K562 (cell line): ENCODE measurements around the gene LRFN3. TPM values are rescaled to one million over a fixed set of nuclear protein-coding genes. Genes with fewer than 3 reads are reported as not detected.

Experiments
- ATAC-seq: fragments of 200-7000 bp; cut with Tn5 transposase; 3 replicates; pipeline ENCODE4 v1.9.1; 2020; ENCODE audit warnings: moderate library complexity
- BruUV-seq: library from RNA; stranded (reverse); fragments of 400-500 nt; replicated peaks from 2 replicates; lab custom pipeline; 2021; lab: Mats Ljungman, UMichigan
- CTCF ChIA-PET: fragments of 300-600 bp; formaldehyde crosslinking; extraction: SDS; loops from one replicate; lab custom pipeline; 2021; ENCODE audit warnings: low intra/inter-chr PET ratio; lab: Yijun Ruan, JAX
- POLR2A ChIA-PET: fragments of 300-600, 350-650 bp; sonication (Branson Sonifier 250); formaldehyde crosslinking; extraction: SDS; loops from one replicate; lab custom pipeline; 2021; ENCODE audit warnings: antibody characterized with exemption, inconsistent platforms; lab: Yijun Ruan, JAX
- DNase-seq, 4 experiments: peaks; one replicate each; pipeline versions ENCODE4 v3.0.0 to v3.0.0-alpha.2; 2011 to 2018; ENCODE audit warnings: low spot score in 3 of 4, mixed read lengths in 3 of 4; ENCODE audit errors: extremely low read depth in 1 of 4
- FAIRE-seq: peaks from 2 replicates; lab custom pipeline; 2011; peaks lifted over from hg19 to GRCh38; lab: Jason Lieb, UNC
- H2AFZ ChIP-seq: 2 replicates; pipeline ENCODE4 v1.6.0; 2011; ENCODE audit warnings: low read depth, low read length, control low read depth, inconsistent platforms
- H3K27ac ChIP-seq: fragments of 200-600 bp; 3 replicates; pipeline ENCODE4 v1.8.0; 2011; ENCODE audit warnings: low read depth, mild to moderate bottlenecking, control low read depth, inconsistent platforms, low read length, moderate library complexity, mixed read lengths; ENCODE audit errors: extremely low read depth
- H3K27me3 ChIP-seq, 2 experiments: fragments of 300-600 bp in 1 of 2; 2 replicates in 1 of 2; 3 replicates in 1 of 2; pipeline versions ENCODE4 v1.6.0 to v1.8.0; 2011; ENCODE audit warnings: inconsistent platforms in 2 of 2, low read length in 2 of 2, mild to moderate bottlenecking in 1 of 2, mixed read lengths in 1 of 2, moderate library complexity in 1 of 2; ENCODE audit not compliant: control insufficient read depth in 2 of 2, insufficient read depth in 2 of 2
- H3K36me3 ChIP-seq: fragments of 300-600 bp; 3 replicates; pipeline ENCODE4 v1.8.0; 2011; ENCODE audit warnings: mild to moderate bottlenecking, low read length, inconsistent platforms; ENCODE audit not compliant: control insufficient read depth, insufficient read depth
- H3K4me1 ChIP-seq, 2 experiments: fragments of 200-600 bp in 1 of 2; replicated peaks in 1 of 2; 2 replicates in 1 of 2; 3 replicates in 1 of 2; pipeline versions ENCODE4 v1.5.1 to v1.8.0; 2011; ENCODE audit warnings: inconsistent platforms in 2 of 2, low read length in 2 of 2, mild to moderate bottlenecking in 1 of 2, mixed read lengths in 1 of 2, moderate library complexity in 1 of 2; ENCODE audit not compliant: control insufficient read depth in 2 of 2, insufficient read depth in 2 of 2
- H3K4me2 ChIP-seq: 2 replicates; pipeline ENCODE4 v1.6.1; 2011; ENCODE audit warnings: low read length, control low read depth, inconsistent platforms, mixed read lengths; ENCODE audit not compliant: insufficient read depth
- H3K4me3 ChIP-seq: fragments of 200-600 bp; sonication (generic), shearing (Covaris generic); 2 replicates; pipeline ENCODE4 v1.5.1; 2016; ENCODE audit warnings: control low read depth, inconsistent platforms
- H3K79me2 ChIP-seq: fragments of 200-600 bp; 3 replicates; pipeline ENCODE4 v1.8.0; 2011; ENCODE audit warnings: low read length, inconsistent platforms; ENCODE audit not compliant: control insufficient read depth, insufficient read depth
- H3K9ac ChIP-seq, 2 experiments: 2 replicates each; pipeline versions ENCODE4 v1.6.0 to v1.6.1; 2011; ENCODE audit warnings: low read depth in 2 of 2, low read length in 2 of 2, control low read depth in 1 of 2, inconsistent platforms in 1 of 2, mild to moderate bottlenecking in 1 of 2, mixed read lengths in 1 of 2; ENCODE audit not compliant: insufficient read depth in 1 of 2
- H3K9me1 ChIP-seq: one replicate; pipeline ENCODE4 v1.6.0; 2011; ENCODE audit warnings: inconsistent platforms, mild to moderate bottlenecking, low read length, moderate library complexity; ENCODE audit not compliant: control insufficient read depth, insufficient read depth
- H3K9me3 ChIP-seq: replicated peaks from 2 replicates; pipeline ENCODE4 v1.5.1; 2011; ENCODE audit warnings: low read depth, low read length, inconsistent platforms; ENCODE audit not compliant: control insufficient read depth, insufficient read depth
- H4K20me1 ChIP-seq: replicated peaks from 2 replicates; pipeline ENCODE4 v1.6.1; 2011; ENCODE audit warnings: low read length, inconsistent platforms, mixed read lengths; ENCODE audit not compliant: control insufficient read depth, insufficient read depth
- RERE ChIP-seq: sonication (generic); formaldehyde crosslinking; IDR thresholded peaks from 2 replicates; pipeline ENCODE4 v1.8.0; 2023; ENCODE audit warnings: missing genetic modification reagents, mild to moderate bottlenecking, borderline replicate concordance
- WGBS: fragments of 100-300 bp; shearing (Covaris generic); methylation state at CpG from one replicate; pipeline ENCODE4 v1.1.6; 2016; ENCODE audit warnings: low coverage, mixed read lengths; ENCODE audit not compliant: insufficient coverage; ENCODE audit errors: missing lambda C conversion rate; 5-methylcytosine and 5-hydroxymethylcytosine counted together
- in situ Hi-C: fragments of 300-500 bp; cut with MboI; formaldehyde crosslinking; loops from 4 replicates; pipeline ENCODE4 v1.15.0; 2018; ENCODE audit warnings: inconsistent platforms, mixed read lengths
- intact Hi-C: fragments of 100-400 bp; cut with micrococcal nuclease; formaldehyde crosslinking; loops from 2 replicates; pipeline ENCODE4 v1.14.2; 2022
- polyA plus RNA-seq, 8 experiments: library from polyadenylated mRNA; depleted of rRNA in 4 of 8; stranded (reverse) in 5 of 8; unstranded in 3 of 8; fragments of >200 nt; fragmentation: Nextera tagmentation in 2 of 8; fragmentation: Illumina TruSeq in 1 of 8; extraction: Ambion mirVana in 2 of 8; extraction: Trizol in 1 of 8; gene quantifications; 2 replicates each; pipeline versions ENCODE4 v1.2.1 to v1.2.3, GENCODE V29; 2011 to 2014; ENCODE audit warnings: inconsistent platforms in 1 of 8, missing spikeins in 1 of 8
- total RNA-seq, 7 experiments: library from RNA; depleted of rRNA in 6 of 7; stranded (reverse); fragments of >200 nt in 6 of 7; fragmentation: Illumina TruSeq in 2 of 7; extraction: Trizol in 2 of 7; gene quantifications; 2 replicates each; pipeline versions ENCODE4 v1.2.1 to v1.2.3, GENCODE V29; 2011 to 2021; ENCODE audit warnings: low replicate concordance in 1 of 7
- TF ChIP-seq, protein P1 (sequence below): fragments of 200-800 bp; sonication (Bioruptor generic); IDR thresholded peaks from 2 replicates; pipeline ENCODE4 v1.6.1; 2017; ENCODE audit warnings: missing genetic modification characterization, missing compliant biosample characterization
- TF ChIP-seq, protein P2 (sequence below), 2 experiments: fragments of 450-650 bp in 1 of 2; sonication (generic) in 1 of 2; formaldehyde crosslinking in 1 of 2; IDR thresholded peaks in 1 of 2; conservative IDR thresholded peaks in 1 of 2; 2 replicates each; pipeline versions ENCODE4 v1.6.1 to v1.8.1; 2016 to 2023; ENCODE audit warnings: mild to moderate bottlenecking in 2 of 2, moderate library complexity in 2 of 2, inconsistent platforms in 1 of 2, missing genetic modification reagents in 1 of 2
- TF ChIP-seq, protein P3 (sequence below): fragments of 450-650 bp; IDR thresholded peaks from 2 replicates; pipeline ENCODE4 v1.6.1; 2018; ENCODE audit warnings: mild to moderate bottlenecking, low read depth; ENCODE audit not compliant: partially characterized antibody

LRFN3 gene
- total and polyA plus RNA-seq, 9 of the 15 experiments (the other 6 are each of a cell fraction or from before 2014, with no cell fraction given): 0.03 to 0.12 (median 0.11) TPM; not detected in 6

- Histone ChIP-seq H4K20me1 (no peaks in the 10 kb centered on the region), H3K9me1 (no peaks in the 10 kb centered on the region), H3K9me3 (no peaks in the 10 kb centered on the region), H3K4me2 (no peak overlapping the region), H3K79me2 (no peaks in the 10 kb centered on the region), H3K4me3 (no peak overlapping the region), H3K9ac (no peak overlapping the region), H3K36me3 (no peaks in the 10 kb centered on the region), H3K4me1 (peaks cover 0 to 14% of the 10 kb centered on the region in 2 experiments; a peak in 2 of 5 replicates), H2AFZ (no peak overlapping the region), H3K27me3 (peaks cover 30 to 42% of the 10 kb centered on the region in 2 experiments; a peak in 3 of 5 replicates), H3K27ac (no peak overlapping the region)
- in situ Hi-C loops: no loop called here
- intact Hi-C loops: no loop called here
- FAIRE-seq: no peak
- ATAC-seq: no peak
- ChIA-PET CTCF (no interaction called here), POLR2A (interaction anchor here (0.7 kb wide), 1 partner anchor 135 kb away, joined by 3 read pairs; no protein-coding TSS in a partner anchor)
- WGBS: 24% methylated on average over 17 of the region's 20 CpGs
- DNase-seq: no peak
- no TSS peak for BruUV-seq
- TF ChIP-seq, protein P1, sequence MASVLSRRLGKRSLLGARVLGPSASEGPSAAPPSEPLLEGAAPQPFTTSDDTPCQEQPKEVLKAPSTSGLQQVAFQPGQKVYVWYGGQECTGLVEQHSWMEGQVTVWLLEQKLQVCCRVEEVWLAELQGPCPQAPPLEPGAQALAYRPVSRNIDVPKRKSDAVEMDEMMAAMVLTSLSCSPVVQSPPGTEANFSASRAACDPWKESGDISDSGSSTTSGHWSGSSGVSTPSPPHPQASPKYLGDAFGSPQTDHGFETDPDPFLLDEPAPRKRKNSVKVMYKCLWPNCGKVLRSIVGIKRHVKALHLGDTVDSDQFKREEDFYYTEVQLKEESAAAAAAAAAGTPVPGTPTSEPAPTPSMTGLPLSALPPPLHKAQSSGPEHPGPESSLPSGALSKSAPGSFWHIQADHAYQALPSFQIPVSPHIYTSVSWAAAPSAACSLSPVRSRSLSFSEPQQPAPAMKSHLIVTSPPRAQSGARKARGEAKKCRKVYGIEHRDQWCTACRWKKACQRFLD: no peak
- TF ChIP-seq, protein P2, sequence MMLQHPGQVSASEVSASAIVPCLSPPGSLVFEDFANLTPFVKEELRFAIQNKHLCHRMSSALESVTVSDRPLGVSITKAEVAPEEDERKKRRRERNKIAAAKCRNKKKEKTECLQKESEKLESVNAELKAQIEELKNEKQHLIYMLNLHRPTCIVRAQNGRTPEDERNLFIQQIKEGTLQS (IDR thresholded peaks at IDR 0.05): no peak
- TF ChIP-seq, protein P2 (CRISPR knock-in tag; conservative IDR thresholded peaks at IDR 0.05): no peak
- TF ChIP-seq, protein P3, sequence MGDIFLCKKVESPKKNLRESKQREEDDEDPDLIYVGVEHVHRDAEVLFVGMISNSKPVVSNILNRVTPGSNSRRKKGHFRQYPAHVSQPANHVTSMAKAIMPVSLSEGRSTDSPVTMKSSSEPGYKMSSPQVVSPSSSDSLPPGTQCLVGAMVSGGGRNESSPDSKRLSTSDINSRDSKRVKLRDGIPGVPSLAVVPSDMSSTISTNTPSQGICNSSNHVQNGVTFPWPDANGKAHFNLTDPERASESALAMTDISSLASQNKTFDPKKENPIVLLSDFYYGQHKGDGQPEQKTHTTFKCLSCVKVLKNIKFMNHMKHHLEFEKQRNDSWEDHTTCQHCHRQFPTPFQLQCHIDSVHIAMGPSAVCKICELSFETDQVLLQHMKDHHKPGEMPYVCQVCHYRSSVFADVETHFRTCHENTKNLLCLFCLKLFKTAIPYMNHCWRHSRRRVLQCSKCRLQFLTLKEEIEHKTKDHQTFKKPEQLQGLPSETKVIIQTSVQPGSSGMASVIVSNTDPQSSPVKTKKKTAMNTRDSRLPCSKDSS: no peak
- no peak for TF ChIP-seq RERE
Measured at GRCh38 chr19:35959968-35960320, 23.8 kb downstream of the LRFN3 start.
